DOHH2 (cell line): ENCODE results near the gene C21orf58.

Experiments
- H3F3A ChIP-seq: fragments of 200-600 bp; sonication (generic), shearing (Covaris generic); 2 replicates; pipeline ENCODE4 v1.6.0; 2016; ENCODE audit warnings: antibody characterized with exemption, mild to moderate bottlenecking; ENCODE audit not compliant: control insufficient read depth, insufficient read depth
- H3K27ac ChIP-seq: fragments of 200-600 bp; sonication (generic); 2 replicates; pipeline ENCODE4 v1.5.1; 2014; ENCODE audit warnings: low read depth, mild to moderate bottlenecking, low read length, moderate library complexity
- H3K27me3 ChIP-seq: fragments of 200-600 bp; sonication (generic); 2 replicates; pipeline ENCODE4 v1.6.1; 2014; ENCODE audit warnings: mild to moderate bottlenecking, low read length, mixed read lengths; ENCODE audit not compliant: control insufficient read depth
- H3K36me3 ChIP-seq: fragments of 200-600 bp; sonication (generic); 2 replicates; pipeline ENCODE4 v1.6.1; 2014; ENCODE audit warnings: mild to moderate bottlenecking, low read length, moderate library complexity, mixed read lengths; ENCODE audit not compliant: control insufficient read depth
- H3K4me1 ChIP-seq: fragments of 200-600 bp; sonication (generic); 2 replicates; pipeline ENCODE4 v1.6.1; 2014; ENCODE audit warnings: mild to moderate bottlenecking, low read length, mixed read lengths; ENCODE audit not compliant: control insufficient read depth
- H3K4me2 ChIP-seq: fragments of 200-600 bp; sonication (generic); 2 replicates; pipeline ENCODE4 v1.6.0; 2014; ENCODE audit warnings: mild to moderate bottlenecking, low read length, moderate library complexity
- H3K4me3 ChIP-seq: fragments of 200-600 bp; sonication (generic); 2 replicates; pipeline ENCODE4 v1.5.1; 2014; ENCODE audit warnings: mild to moderate bottlenecking, low read length, mixed read lengths
- H3K79me2 ChIP-seq: fragments of 200-600 bp; sonication (generic); 2 replicates; pipeline ENCODE4 v1.6.1; 2014; ENCODE audit warnings: mild to moderate bottlenecking, low read length, mixed read lengths; ENCODE audit not compliant: control insufficient read depth
- H3K9me2 ChIP-seq: fragments of 200-600 bp; sonication (generic); replicated peaks from 2 replicates; pipeline ENCODE4 v1.6.1; 2014; ENCODE audit warnings: mild to moderate bottlenecking, low read length, mixed read lengths; ENCODE audit not compliant: control insufficient read depth
- H3K9me3 ChIP-seq: fragments of 200-600 bp; sonication (generic); 2 replicates; pipeline ENCODE4 v1.6.1; 2014; ENCODE audit warnings: antibody characterized with exemption, low read length, mixed read lengths; ENCODE audit not compliant: control insufficient read depth, insufficient read depth
- H4K20me1 ChIP-seq: fragments of 200-600 bp; sonication (generic); 2 replicates; pipeline ENCODE4 v1.6.0; 2014; ENCODE audit warnings: low read depth, mild to moderate bottlenecking, antibody characterized with exemption, low read length, moderate library complexity; ENCODE audit not compliant: control insufficient read depth, insufficient read depth
- EZH2phosphoT487 ChIP-seq: fragments of 200-600 bp; sonication (generic); IDR thresholded peaks from 2 replicates; pipeline ENCODE4 v1.6.1; 2017; ENCODE audit warnings: borderline replicate concordance, mild to moderate bottlenecking, antibody characterized with exemption, low read length, moderate library complexity, mixed read lengths
- TF ChIP-seq, protein P1 (sequence below): fragments of 200-600 bp; sonication (generic); IDR thresholded peaks from one replicate; pipeline ENCODE4 v1.5.1; 2014; ENCODE audit warnings: antibody characterized with exemption, mild to moderate bottlenecking, low read depth, low read length; ENCODE audit not compliant: poor library complexity, severe bottlenecking

The C21orf58 gene

DNA sequence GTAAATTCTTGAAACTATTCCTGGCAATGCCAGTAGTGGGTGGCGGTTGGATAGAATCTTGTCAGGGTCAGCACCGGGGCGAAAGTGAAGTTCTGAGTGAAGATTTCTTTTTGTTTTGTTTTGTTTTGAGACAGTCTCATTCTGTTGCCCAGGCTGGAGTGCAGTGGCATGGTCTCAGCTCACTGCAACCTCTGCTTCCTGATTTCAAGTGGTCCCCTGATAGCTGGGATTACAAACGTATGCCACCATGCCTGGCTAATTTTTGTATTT is 33.6 kb upstream of the C21orf58 start:
- Histone ChIP-seq H4K20me1 (no peaks in the 10 kb centered on the region), H3K4me3 (no peak overlapping the region), H3K36me3 (peaks cover 80% of the 10 kb centered on the region), H3F3A (no peaks in the 10 kb centered on the region), H3K79me2 (peaks cover 11% of the 10 kb centered on the region), H3K27me3 (no peaks in the 10 kb centered on the region), H3K9me2 (no peaks in the 10 kb centered on the region), H3K27ac (peak overlapping the region; percentile 39), H3K4me1 (peaks cover 22% of the 10 kb centered on the region), H3K4me2 (peak overlapping the region; percentile 32), H3K9me3 (no peaks in the 10 kb centered on the region)
- TF ChIP-seq EZH2phosphoT487: no peak
- TF ChIP-seq, protein P1, sequence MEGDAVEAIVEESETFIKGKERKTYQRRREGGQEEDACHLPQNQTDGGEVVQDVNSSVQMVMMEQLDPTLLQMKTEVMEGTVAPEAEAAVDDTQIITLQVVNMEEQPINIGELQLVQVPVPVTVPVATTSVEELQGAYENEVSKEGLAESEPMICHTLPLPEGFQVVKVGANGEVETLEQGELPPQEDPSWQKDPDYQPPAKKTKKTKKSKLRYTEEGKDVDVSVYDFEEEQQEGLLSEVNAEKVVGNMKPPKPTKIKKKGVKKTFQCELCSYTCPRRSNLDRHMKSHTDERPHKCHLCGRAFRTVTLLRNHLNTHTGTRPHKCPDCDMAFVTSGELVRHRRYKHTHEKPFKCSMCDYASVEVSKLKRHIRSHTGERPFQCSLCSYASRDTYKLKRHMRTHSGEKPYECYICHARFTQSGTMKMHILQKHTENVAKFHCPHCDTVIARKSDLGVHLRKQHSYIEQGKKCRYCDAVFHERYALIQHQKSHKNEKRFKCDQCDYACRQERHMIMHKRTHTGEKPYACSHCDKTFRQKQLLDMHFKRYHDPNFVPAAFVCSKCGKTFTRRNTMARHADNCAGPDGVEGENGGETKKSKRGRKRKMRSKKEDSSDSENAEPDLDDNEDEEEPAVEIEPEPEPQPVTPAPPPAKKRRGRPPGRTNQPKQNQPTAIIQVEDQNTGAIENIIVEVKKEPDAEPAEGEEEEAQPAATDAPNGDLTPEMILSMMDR: no peak

GRCh38 chr21:46356494-46357334 is 33.0 kb upstream of the C21orf58 start:
- Histone ChIP-seq H3K4me1 (peaks cover 22% of the 10 kb centered on the region), H4K20me1 (no peaks in the 10 kb centered on the region), H3K4me3 (no peak overlapping the region), H3F3A (no peaks in the 10 kb centered on the region), H3K27me3 (no peaks in the 10 kb centered on the region), H3K9me2 (no peaks in the 10 kb centered on the region), H3K27ac (peak overlapping the region; percentile 39), H3K79me2 (peaks cover 5% of the 10 kb centered on the region), H3K36me3 (peaks cover 81% of the 10 kb centered on the region), H3K4me2 (peak overlapping the region; percentile 32), H3K9me3 (no peaks in the 10 kb centered on the region)
- no peak for TF ChIP-seq EZH2phosphoT487
- TF ChIP-seq, protein P1: no peak

GRCh38 chr21:46356005-46356338 is 32.3 kb upstream of the C21orf58 start:
- Histone ChIP-seq H3K9me3 (no peaks in the 10 kb centered on the region), H3K4me3 (no peak overlapping the region), H3K9me2 (no peaks in the 10 kb centered on the region), H3K36me3 (peaks cover 81% of the 10 kb centered on the region), H3K4me2 (no peak overlapping the region), H3K27me3 (no peaks in the 10 kb centered on the region), H3K27ac (no peak overlapping the region; the same call in 1 of the 2 replicates), H3K79me2 (no peaks in the 10 kb centered on the region), H3F3A (no peaks in the 10 kb centered on the region), H3K4me1 (peaks cover 22% of the 10 kb centered on the region), H4K20me1 (no peaks in the 10 kb centered on the region)
- TF ChIP-seq, protein P1: no peak
- no peak for TF ChIP-seq EZH2phosphoT487
